Measurements from ENCODE around the gene RDH5.
A peak's percentile ranks its signal among the peaks of the same experiment; 100 is the strongest.

- TF ChIP-seq CREM (IDR thresholded peaks at IDR 0.05) (peak; percentile 55), CREM (CRISPR knock-in tag; IDR thresholded peaks at IDR 0.05) (no peak), RAD21 (CRISPR knock-in tag; IDR thresholded peaks at IDR 0.05) (no peak), EZH2 (conservative IDR thresholded peaks at IDR 0.05; ENCODE audit: low read depth, low read length) (no peak), ZKSCAN8 (CRISPR knock-in tag; IDR thresholded peaks at IDR 0.05; ENCODE audit: borderline replicate concordance) (0 out of 2 replicates have a peak, but pooled peaks have one; percentile 54)
Measured at GRCh38 chr12:55715833-55716581, 4.2 kb upstream of the RDH5 start, which contains the start of gene BLOC1S1.
